Endothelial cell of umbilical vein (primary cell): ENCODE data around the gene CERK. TPM values are rescaled to one million over a fixed set of nuclear protein-coding genes. Genes with fewer than 3 reads are reported as not detected.

Source experiments
- BruUV-seq: library from RNA; stranded (reverse); fragments of 400-500 nt; replicated peaks from 2 replicates; lab custom pipeline; 2021; lab: Mats Ljungman, UMichigan
- CTCF ChIA-PET: fragments of 300-600, 350-600 bp; sonication (Branson Sonifier 250); formaldehyde crosslinking; loops from one replicate; lab custom pipeline; 2021; ENCODE audit warnings: antibody characterized with exemption, inconsistent platforms; lab: Charles Lee
- POLR2A ChIA-PET: fragments of 300-600, 350-600 bp; sonication (Branson Sonifier 250); formaldehyde crosslinking; loops from one replicate; lab custom pipeline; 2021; ENCODE audit warnings: antibody characterized with exemption, inconsistent platforms; lab: Charles Lee
- DNase-seq: peaks from one replicate; pipeline ENCODE4 v3.0.0-alpha.2; 2011; ENCODE audit warnings: low read depth, low spot score
- FAIRE-seq: peaks from 2 replicates; lab custom pipeline; 2011; peaks lifted over from hg19 to GRCh38; lab: Jason Lieb, UNC
- H2AFZ ChIP-seq: 2 replicates; pipeline ENCODE4 v1.6.0; 2012; ENCODE audit warnings: low read depth, low read length, control low read depth, inconsistent platforms
- H3K27ac ChIP-seq: 2 replicates; pipeline ENCODE4 v1.5.1; 2011; ENCODE audit warnings: low read depth, mild to moderate bottlenecking, control low read depth, low read length, moderate library complexity; ENCODE audit not compliant: insufficient read depth
- H3K27me3 ChIP-seq, 2 experiments: 2 replicates each; pipeline versions ENCODE4 v1.6.0 to v1.6.1; 2011; ENCODE audit warnings: low read length in 2 of 2, mixed read lengths in 1 of 2; ENCODE audit not compliant: control insufficient read depth in 2 of 2, insufficient read depth in 2 of 2
- H3K36me3 ChIP-seq, 2 experiments: 2 replicates in 1 of 2; 3 replicates in 1 of 2; pipeline ENCODE4 v1.5.1; 2011; ENCODE audit warnings: low read length in 2 of 2, mild to moderate bottlenecking in 1 of 2, moderate library complexity in 1 of 2; ENCODE audit not compliant: control insufficient read depth in 2 of 2, insufficient read depth in 2 of 2; ENCODE audit errors: extremely low read depth in 1 of 2
- H3K4me1 ChIP-seq: 3 replicates; pipeline ENCODE4 v1.5.1; 2011; ENCODE audit warnings: mild to moderate bottlenecking, low read length; ENCODE audit not compliant: control insufficient read depth, insufficient read depth; ENCODE audit errors: extremely low read depth
- H3K4me2 ChIP-seq: 2 replicates; pipeline ENCODE4 v1.6.1; 2011; ENCODE audit warnings: low read length, control low read depth, mixed read lengths; ENCODE audit not compliant: insufficient read depth
- H3K4me3 ChIP-seq, 3 experiments: fragments of 200-600 bp in 1 of 3; sonication (generic), shearing (Covaris generic) in 1 of 3; replicated peaks in 1 of 3; 2 replicates each; pipeline ENCODE4 v1.5.1; 2011 to 2016; ENCODE audit warnings: control low read depth in 3 of 3, low read length in 3 of 3, mild to moderate bottlenecking in 2 of 3, inconsistent platforms in 1 of 3, low read depth in 1 of 3, moderate library complexity in 1 of 3; ENCODE audit not compliant: insufficient read depth in 1 of 3
- H3K79me2 ChIP-seq: 2 replicates; pipeline ENCODE4 v1.6.0; 2012; ENCODE audit warnings: low read length, inconsistent platforms; ENCODE audit not compliant: control insufficient read depth, insufficient read depth
- H3K9ac ChIP-seq: replicated peaks from 2 replicates; pipeline ENCODE3; 2011; ENCODE audit warnings: low read length, control low read depth; ENCODE audit not compliant: insufficient read depth; ENCODE audit errors: extremely low read depth
- H3K9me1 ChIP-seq: replicated peaks from 3 replicates; pipeline ENCODE4 v1.6.0; 2011; ENCODE audit warnings: mild to moderate bottlenecking, low read length; ENCODE audit not compliant: control insufficient read depth, insufficient read depth; ENCODE audit errors: extremely low read depth
- H3K9me3 ChIP-seq: replicated peaks from 2 replicates; pipeline ENCODE4 v1.5.1; 2012; ENCODE audit warnings: low read length, inconsistent platforms; ENCODE audit not compliant: control insufficient read depth, insufficient read depth
- H4K20me1 ChIP-seq: replicated peaks from 2 replicates; pipeline ENCODE3; 2011; ENCODE audit warnings: mild to moderate bottlenecking, low read length; ENCODE audit not compliant: control insufficient read depth, insufficient read depth; ENCODE audit errors: extremely low read depth
- CTCF ChIP-seq, 2 donors: IDR thresholded peaks; 1 replicate in 1 of 2; 2 replicates in 1 of 2; pipeline ENCODE4 v1.5.1; 2011; ENCODE audit warnings: low read length in 2 of 2, mild to moderate bottlenecking in 2 of 2, moderate library complexity in 2 of 2, control low read depth in 1 of 2, inconsistent platforms in 1 of 2, low read depth in 1 of 2; ENCODE audit not compliant: insufficient read depth in 1 of 2; ENCODE audit errors: extremely low read depth in 1 of 2
- EZH2 ChIP-seq: IDR thresholded peaks from 2 replicates; pipeline ENCODE4 v1.6.1; 2012; ENCODE audit warnings: borderline replicate concordance, low read depth, mild to moderate bottlenecking, moderate library complexity, low read length, inconsistent platforms; ENCODE audit not compliant: severe bottlenecking
- FOS ChIP-seq: IDR thresholded peaks from 2 replicates; pipeline ENCODE4 v1.6.1; 2011; ENCODE audit warnings: mild to moderate bottlenecking, low read length, moderate library complexity, borderline replicate concordance; ENCODE audit not compliant: insufficient read depth
- GATA2 ChIP-seq: IDR thresholded peaks from 2 replicates; pipeline ENCODE4 v1.7.0; 2011; ENCODE audit warnings: low read depth, mild to moderate bottlenecking, moderate library complexity, mixed read lengths, low read length; ENCODE audit not compliant: insufficient read length, insufficient read depth
- JUN ChIP-seq: IDR thresholded peaks from 2 replicates; pipeline ENCODE4 v1.6.1; 2011; ENCODE audit warnings: borderline replicate concordance, low read depth; ENCODE audit not compliant: insufficient read length, insufficient read depth
- MAX ChIP-seq: IDR thresholded peaks from 2 replicates; pipeline ENCODE4 v1.6.1; 2011; ENCODE audit not compliant: insufficient read depth, insufficient read length
- MYC ChIP-seq: IDR thresholded peaks from one replicate; pipeline ENCODE4 v1.6.1; 2011; ENCODE audit warnings: mild to moderate bottlenecking, low read depth, low read length
- POLR2A ChIP-seq: IDR thresholded peaks from 2 replicates; pipeline ENCODE4 v1.6.1; 2012; ENCODE audit warnings: low read depth, mild to moderate bottlenecking, control low read depth, low read length
- POLR2AphosphoS5 ChIP-seq: IDR thresholded peaks from 2 replicates; pipeline ENCODE4 v1.6.1; 2012; ENCODE audit warnings: low read depth, mild to moderate bottlenecking, control low read depth, low read length, moderate library complexity; ENCODE audit not compliant: insufficient read depth
- dilution Hi-C: fragments of 300-500 bp; cut with MboI; formaldehyde crosslinking; loops from one replicate; pipeline ENCODE4 v1.15.0; 2019; ENCODE audit warnings: low sequenced_read_pairs; ENCODE audit not compliant: extremely low pct_ligation_motif_present
- intact Hi-C: fragments of 100-400 bp; cut with micrococcal nuclease; formaldehyde crosslinking; loops from one replicate; pipeline ENCODE4 v1.10.0; 2022
- polyA plus RNA-seq, 4 experiments: library from polyadenylated mRNA; depleted of rRNA in 3 of 4; stranded (reverse) in 3 of 4; unstranded in 1 of 4; fragments of >200 nt; gene quantifications; 2 replicates each; pipeline versions ENCODE4 v1.2.1 to v1.2.3, GENCODE V29; 2011 to 2012; ENCODE audit warnings: missing spikeins in 1 of 4
- total RNA-seq: library from RNA; stranded (reverse); gene quantifications from 2 replicates; pipeline ENCODE4 v1.2.3, GENCODE V29; 2021

Gene CERK
- total and polyA plus RNA-seq, 2 donors (not counting 3 experiments of a cell fraction or from before 2014, with no cell fraction given), result 61.1 to 88.0 TPM

GRCh38 chr22:46738647-46739093 is 618 bp upstream of the CERK start:
- intact Hi-C loops, result loop anchor here (1.0 kb wide), 1 partner anchor 11 kb away; no protein-coding TSS in a partner anchor
- CTCF ChIA-PET, result interaction anchor here (0.8 to 4.3 kb wide), 8 partner anchors 13 to 65 kb away, joined by 3 to 40 read pairs (median 4); partner anchors contain the start of gene TBC1D22A
- FAIRE-seq, result no peak

More at GRCh38 chr22:46738647-46739093, 618 bp upstream of the CERK start:
- peak overlapping the region; percentile 78 for H3K4me2 ChIP-seq
- peaks cover 39% of the 10 kb centered on the region for H3K4me1 ChIP-seq
- H3K27me3 ChIP-seq, result no peaks in the 10 kb centered on the region
- dilution Hi-C loops, result no loop called here
- peak overlapping the region; percentile 72 for H3K9ac ChIP-seq
- no TSS peak for BruUV-seq
- POLR2A ChIA-PET, result no interaction called here
- no peaks in the 10 kb centered on the region for H3K36me3 ChIP-seq
- H3K27ac ChIP-seq, result peak overlapping the region; percentile 72
- H2AFZ ChIP-seq, result peak overlapping the region; percentile 45
- no peak for DNase-seq
- no peak for TF ChIP-seq EZH2
- TF ChIP-seq POLR2AphosphoS5, result no peak
- no peak for TF ChIP-seq FOS
- no peak for TF ChIP-seq JUN
- no peak for TF ChIP-seq GATA2
- no peak for TF ChIP-seq MAX
- no peak for TF ChIP-seq MYC
- TF ChIP-seq CTCF (IDR thresholded peaks at IDR 0.05; ENCODE audit: extremely low read depth in 1 of 2, insufficient read depth in 1 of 2, low read depth in 1 of 2, low read length in 2 of 2), result no peak
- TF ChIP-seq POLR2A, result no peak
- no peaks in the 10 kb centered on the region for H3K9me1 ChIP-seq
- no peaks in the 10 kb centered on the region for H3K9me3 ChIP-seq
- peaks cover 47% of the 10 kb centered on the region for H3K79me2 ChIP-seq
- peak overlapping the region; percentile 44 to 60 (median 55) for H3K4me3 ChIP-seq
- no peaks in the 10 kb centered on the region for H4K20me1 ChIP-seq
